Testis (tissue), 2 donors: Measurements from ENCODE around the gene PHRF1.

ENCODE experiments used
- CTCF ChIP-seq, 3 experiments: fragments of 450-650 bp in 2 of 3; fragments of 200-600 bp in 1 of 3; sonication (generic) in 1 of 3; IDR thresholded peaks; one replicate each; pipeline ENCODE4 v1.5.1; 2016 to 2019; ENCODE audit warnings: antibody characterized with exemption in 3 of 3, mild to moderate bottlenecking in 2 of 3, moderate library complexity in 1 of 3
- POLR2A ChIP-seq: fragments of 450-650 bp; IDR thresholded peaks from one replicate; pipeline ENCODE4 v1.6.1; 2017; ENCODE audit warnings: antibody characterized with exemption, mild to moderate bottlenecking, moderate library complexity

DNA sequence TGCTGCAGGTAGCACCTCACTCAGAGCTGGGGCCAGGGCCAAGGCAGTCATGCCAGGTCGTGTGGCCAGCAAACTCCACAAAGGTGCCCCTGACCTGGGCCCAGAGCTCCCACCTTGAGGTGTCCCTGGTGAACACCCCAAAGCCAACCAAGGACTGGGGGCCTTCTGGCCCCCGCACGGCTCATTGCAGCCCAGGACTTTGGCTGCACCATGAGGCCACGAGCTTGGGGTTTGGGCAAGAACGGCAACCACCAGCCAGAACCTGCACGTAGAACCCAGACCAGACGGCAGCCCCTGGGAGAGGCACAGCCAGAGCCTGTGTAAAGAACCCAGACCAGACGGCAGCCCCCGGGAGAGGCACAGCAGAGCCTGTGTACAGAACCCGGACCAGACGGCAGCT, 31.1 kb upstream of the PHRF1 start:
- no peak for TF ChIP-seq CTCF (IDR thresholded peaks at IDR 0.05)
- no peak for TF ChIP-seq POLR2A
